Renal cortex interstitium (tissue), 11 donors: Measurements from ENCODE around the gene ESR1. TPM values are rescaled to one million over a fixed set of nuclear protein-coding genes. Genes with fewer than 3 reads are reported as not detected.

ENCODE experiments used
- DNase-seq, 11 donors: peaks; one replicate each; pipeline ENCODE4 v3.0.0-alpha.2; 2013; ENCODE audit warnings: low read depth in 9 of 11, low spot score in 4 of 11; ENCODE audit errors: extremely low read depth in 1 of 11
- polyA plus RNA-seq, 3 donors: library from polyadenylated mRNA; unstranded; fragments of 120-200 nt; gene quantifications; one replicate each; pipeline ENCODE4 v1.2.1, GENCODE V29; 2013; ENCODE audit not compliant: insufficient read length in 3 of 3

ESR1 gene
- polyA plus RNA-seq, 3 donors: 0.53 to 3.1 (median 0.68) TPM

- no peak for DNase-seq
Observed at GRCh38 chr6:152173957-152174356, 366.5 kb downstream of the ESR1 start.

- DNase-seq: no peak
Observed at GRCh38 chr6:152176268-152176667, 368.8 kb downstream of the ESR1 start.
